H9 (cell line): ENCODE measurements around the gene METTL2A. TPM values are rescaled to one million over a fixed set of nuclear protein-coding genes. Genes with fewer than 3 reads are reported as not detected.
"Not testable (repeated sequence)": the region's sequence is repeated elsewhere in the genome, so short reads cannot be mapped to it uniquely, and the experiment has no call there.

Source experiments
- DNase-seq: peaks from one replicate; pipeline ENCODE4 v3.0.0-alpha.2; 2017
- H2AFZ ChIP-seq: one replicate; pipeline ENCODE4 v1.6.1; 2013; ENCODE audit warnings: mild to moderate bottlenecking, low read length, control low read depth, moderate library complexity
- H2AK5ac ChIP-seq: 2 replicates; pipeline ENCODE4 v1.6.1; 2013; ENCODE audit warnings: low read length, control low read depth, mixed read lengths; ENCODE audit not compliant: insufficient read length
- H2BK120ac ChIP-seq: one replicate; pipeline ENCODE4 v1.6.1; 2013; ENCODE audit warnings: low read depth, mild to moderate bottlenecking, low read length, control low read depth, inconsistent platforms; ENCODE audit not compliant: poor library complexity, severe bottlenecking
- H2BK12ac ChIP-seq: 2 replicates; pipeline ENCODE4 v1.6.1; 2013; ENCODE audit warnings: low read length, control low read depth, mixed read lengths, low read depth; ENCODE audit not compliant: insufficient read length
- H2BK15ac ChIP-seq: 2 replicates; pipeline ENCODE4 v1.6.1; 2013; ENCODE audit warnings: low read depth, low read length, control low read depth
- H2BK20ac ChIP-seq: one replicate; pipeline ENCODE4 v1.6.1; 2013; ENCODE audit warnings: low read depth, mild to moderate bottlenecking, low read length, control low read depth, inconsistent platforms; ENCODE audit not compliant: poor library complexity, severe bottlenecking
- H2BK5ac ChIP-seq: 2 replicates; pipeline ENCODE4 v1.6.1; 2013; ENCODE audit warnings: low read length, control low read depth, mixed read lengths; ENCODE audit not compliant: insufficient read length
- H3K14ac ChIP-seq: 2 replicates; pipeline ENCODE4 v1.6.1; 2013; ENCODE audit warnings: low read length, control low read depth; ENCODE audit not compliant: insufficient read depth
- H3K18ac ChIP-seq: 2 replicates; pipeline ENCODE4 v1.6.1; 2013; ENCODE audit warnings: low read depth, mild to moderate bottlenecking, mixed read lengths, low read length, control low read depth; ENCODE audit not compliant: insufficient read length
- H3K23ac ChIP-seq: 2 replicates; pipeline ENCODE4 v1.6.1; 2013; ENCODE audit warnings: low read length, control low read depth, mixed read lengths, low read depth; ENCODE audit not compliant: insufficient read length
- H3K23me2 ChIP-seq: 2 replicates; pipeline ENCODE4 v1.6.1; 2013; ENCODE audit warnings: low read depth, mild to moderate bottlenecking, mixed read lengths, low read length, control low read depth; ENCODE audit not compliant: insufficient read length, poor library complexity, severe bottlenecking
- H3K27ac ChIP-seq: 2 replicates; pipeline ENCODE4 v1.5.1; 2013; ENCODE audit warnings: low read length, control low read depth, mixed read lengths, low read depth; ENCODE audit not compliant: insufficient read length
- H3K27me3 ChIP-seq: 2 replicates; pipeline ENCODE4 v1.6.1; 2013; ENCODE audit warnings: low read length, control low read depth, inconsistent platforms; ENCODE audit not compliant: insufficient read depth
- H3K4ac ChIP-seq: 2 replicates; pipeline ENCODE4 v1.6.1; 2013; ENCODE audit warnings: low read depth, mild to moderate bottlenecking, control low read depth, inconsistent platforms, low read length, moderate library complexity
- H3K4me1 ChIP-seq: 2 replicates; pipeline ENCODE4 v1.6.1; 2013; ENCODE audit warnings: low read length, control low read depth, inconsistent platforms; ENCODE audit not compliant: insufficient read depth
- H3K4me2 ChIP-seq: 2 replicates; pipeline ENCODE4 v1.6.1; 2013; ENCODE audit warnings: low read length, control low read depth, mixed read lengths; ENCODE audit not compliant: insufficient read length, insufficient read depth
- H3K56ac ChIP-seq: 2 replicates; pipeline ENCODE4 v1.6.1; 2013; ENCODE audit warnings: low read depth, mild to moderate bottlenecking, mixed read lengths, low read length, control low read depth; ENCODE audit not compliant: insufficient read length
- H3K79me1 ChIP-seq: 2 replicates; pipeline ENCODE4 v1.6.1; 2013; ENCODE audit warnings: low read depth, mild to moderate bottlenecking, moderate library complexity, low read length, control low read depth, inconsistent platforms; ENCODE audit not compliant: insufficient read depth, poor library complexity, severe bottlenecking
- H3K79me2 ChIP-seq: 2 replicates; pipeline ENCODE4 v1.6.1; 2013; ENCODE audit warnings: low read length, control low read depth, inconsistent platforms; ENCODE audit not compliant: insufficient read depth
- H3K9ac ChIP-seq: 2 replicates; pipeline ENCODE4 v1.6.1; 2013; ENCODE audit warnings: low read length, control low read depth, mixed read lengths; ENCODE audit not compliant: insufficient read length; ENCODE audit errors: extremely low read depth
- H3K9me3 ChIP-seq: one replicate; pipeline ENCODE4 v1.6.1; 2013; ENCODE audit warnings: low read depth, low read length, inconsistent platforms; ENCODE audit not compliant: control insufficient read depth
- H3T11ph ChIP-seq: one replicate; pipeline ENCODE4 v1.6.1; 2013; ENCODE audit warnings: mild to moderate bottlenecking, low read length, control low read depth, inconsistent platforms
- H4K20me1 ChIP-seq: one replicate; pipeline ENCODE4 v1.6.1; 2013; ENCODE audit not compliant: control insufficient read depth, insufficient read length, insufficient read depth
- H4K5ac ChIP-seq: 2 replicates; pipeline ENCODE4 v1.6.1; 2013; ENCODE audit warnings: low read depth, mild to moderate bottlenecking, mixed read lengths, low read length, control low read depth; ENCODE audit not compliant: insufficient read length
- H4K8ac ChIP-seq: replicated peaks from 2 replicates; pipeline ENCODE4 v1.6.1; 2013; ENCODE audit warnings: low read length, control low read depth, mixed read lengths, low read depth; ENCODE audit not compliant: insufficient read length
- H4K91ac ChIP-seq: 2 replicates; pipeline ENCODE4 v1.6.1; 2013; ENCODE audit warnings: low read depth, mild to moderate bottlenecking, moderate library complexity, mixed read lengths, low read length, control low read depth; ENCODE audit not compliant: insufficient read length
- H3K27ac Mint-ChIP-seq, 3 experiments: 2 replicates in 2 of 3; 3 replicates in 1 of 3; pipeline ENCODE4 v1.8.0; 2020 to 2021; ENCODE audit warnings: mixed read lengths in 3 of 3, mild to moderate bottlenecking in 1 of 3, moderate library complexity in 1 of 3
- H3K27me3 Mint-ChIP-seq: 2 replicates; pipeline ENCODE4 v1.8.0; 2021; ENCODE audit warnings: low read depth, mild to moderate bottlenecking, moderate library complexity, mixed read lengths
- H3K36me3 Mint-ChIP-seq, 3 experiments: 2 replicates in 2 of 3; 3 replicates in 1 of 3; pipeline ENCODE4 v1.8.0; 2020 to 2021; ENCODE audit warnings: low read depth in 3 of 3, mixed read lengths in 3 of 3; ENCODE audit not compliant: insufficient read depth in 1 of 3
- H3K4me1 Mint-ChIP-seq, 2 experiments: 2 replicates each; pipeline ENCODE4 v1.8.0; 2020; ENCODE audit warnings: mixed read lengths in 2 of 2
- H3K4me3 Mint-ChIP-seq, 2 experiments: 2 replicates in 1 of 2; 3 replicates in 1 of 2; pipeline ENCODE4 v1.8.0; 2020 to 2021; ENCODE audit warnings: mild to moderate bottlenecking in 2 of 2, mixed read lengths in 2 of 2, moderate library complexity in 1 of 2
- H3K9me3 Mint-ChIP-seq, 2 experiments: 2 replicates in 1 of 2; 3 replicates in 1 of 2; pipeline ENCODE4 v1.8.0; 2020; ENCODE audit warnings: mild to moderate bottlenecking in 2 of 2, mixed read lengths in 2 of 2, moderate library complexity in 1 of 2
- WGBS: extraction: QIAGEN DNeasy Blood & Tissue Kit; methylation state at CpG from one replicate; pipeline ENCODE4 v1.1.7; 2013; ENCODE audit warnings: missing lambda C conversion rate, low lambda C conversion rate, mixed read lengths; ENCODE audit not compliant: insufficient read length; ENCODE audit errors: extremely low coverage; 5-methylcytosine and 5-hydroxymethylcytosine counted together
- total RNA-seq: library from RNA; stranded (reverse); gene quantifications from 2 replicates; pipeline ENCODE4 v1.2.1, GENCODE V29; 2021

METTL2A gene
- total RNA-seq, 1 experiment from 2014 or later = 39.3 TPM

DNA sequence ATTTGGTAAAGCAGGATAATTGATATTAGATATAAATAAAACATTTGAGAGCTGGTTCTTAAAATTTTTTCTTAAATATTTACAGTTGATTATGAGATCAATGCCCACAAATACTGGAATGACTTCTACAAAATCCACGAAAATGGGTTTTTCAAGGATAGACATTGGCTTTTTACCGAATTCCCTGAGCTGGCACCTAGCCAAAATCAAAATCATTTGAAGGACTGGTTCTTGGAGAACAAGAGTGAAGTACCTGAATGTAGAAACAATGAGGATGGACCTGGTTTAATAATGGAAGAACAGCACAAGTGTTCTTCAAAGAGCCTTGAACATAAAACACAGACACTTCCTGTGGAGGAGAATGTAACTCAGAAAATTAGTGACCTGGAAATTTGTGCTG lies 2.5 kb downstream of the METTL2A start:
- H3K4me2 ChIP-seq, H3K4me1 ChIP-seq, H3K4me3 Mint-ChIP-seq, H3K4ac ChIP-seq, H3K27me3 ChIP-seq, H3K23ac ChIP-seq, H3K23me2 ChIP-seq, H2AK5ac ChIP-seq, H3K14ac ChIP-seq, H2AFZ ChIP-seq, DNase-seq, H3K27ac Mint-ChIP-seq, H4K5ac ChIP-seq, H3K18ac ChIP-seq, H4K20me1 ChIP-seq, H3K9me3 Mint-ChIP-seq, H2BK12ac ChIP-seq, H3K27me3 Mint-ChIP-seq, H3K9ac ChIP-seq, H3K79me1 ChIP-seq, H2BK5ac ChIP-seq, H4K91ac ChIP-seq, H3K27ac ChIP-seq, H3K56ac ChIP-seq, H2BK20ac ChIP-seq, H3K9me3 ChIP-seq, H4K8ac ChIP-seq, H3T11ph ChIP-seq, H2BK15ac ChIP-seq, H3K79me2 ChIP-seq, H2BK120ac ChIP-seq: not testable (repeated sequence)
- no CpG with 5 or more reads among the region's 2 CpGs for WGBS
- Mint-ChIP-seq H3K36me3 (peaks cover 16 to 49% (median 32%) of the 10 kb centered on the region in 3 experiments; a peak in 6 of 7 replicates), H3K4me1 (peaks cover 12 to 13% of the 10 kb centered on the region in 2 experiments)

DNA sequence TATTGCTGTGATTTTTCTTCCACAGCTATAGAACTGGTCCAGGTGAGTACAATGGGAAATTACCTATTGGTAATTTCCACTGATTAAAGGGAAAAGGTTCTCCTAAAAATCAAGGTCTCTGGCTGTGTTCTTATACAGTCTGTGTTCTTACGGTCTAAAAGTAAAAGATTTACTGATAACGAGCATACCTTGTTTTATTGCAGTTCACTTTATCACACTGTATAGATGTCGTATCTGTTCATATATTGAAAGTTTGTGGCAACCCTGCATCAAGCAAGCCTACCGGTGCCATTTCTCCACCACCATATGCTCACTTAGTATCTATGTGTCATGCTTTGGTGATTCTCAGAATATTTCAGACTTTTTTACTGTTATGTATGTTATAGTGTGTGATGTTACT lies 11.6 kb downstream of the METTL2A start:
- not testable (repeated sequence) for H3K9ac ChIP-seq, H3K18ac ChIP-seq, H4K5ac ChIP-seq, H3K27me3 Mint-ChIP-seq, DNase-seq, H4K20me1 ChIP-seq, H3K4ac ChIP-seq, H3K79me2 ChIP-seq, H4K8ac ChIP-seq, H3K27me3 ChIP-seq, H3K79me1 ChIP-seq, H2BK15ac ChIP-seq, H3K56ac ChIP-seq, H2BK120ac ChIP-seq, H2BK20ac ChIP-seq, H3K4me1 Mint-ChIP-seq, H2AK5ac ChIP-seq, H3K4me1 ChIP-seq, H3K4me3 Mint-ChIP-seq, H3K23me2 ChIP-seq, H3K4me2 ChIP-seq, H2BK12ac ChIP-seq, H3K27ac Mint-ChIP-seq, H3T11ph ChIP-seq, H3K9me3 Mint-ChIP-seq, H3K27ac ChIP-seq, H4K91ac ChIP-seq, H3K23ac ChIP-seq, H2AFZ ChIP-seq, H3K14ac ChIP-seq, H3K9me3 ChIP-seq, H2BK5ac ChIP-seq
- peaks cover 17 to 66% (median 37%) of the 10 kb centered on the region in 3 experiments; a peak in 6 of 7 replicates for H3K36me3 Mint-ChIP-seq
- no CpG with 5 or more reads among the region's 4 CpGs for WGBS
